WI38 (cell line): ENCODE results near the gene STK17B.
A peak's percentile ranks its signal among the peaks of the same experiment; 100 is the strongest.

Source experiments
- H3K4me3 ChIP-seq: 2 replicates; pipeline ENCODE4 v1.5.1; 2011; ENCODE audit warnings: low read depth, mild to moderate bottlenecking, control low read depth, low read length
- TF ChIP-seq, protein P1 (sequence below): IDR thresholded peaks from 2 replicates; pipeline ENCODE4 v1.5.1; 2012; ENCODE audit warnings: low read depth, mild to moderate bottlenecking, control low read depth, low read length

STK17B gene

DNA sequence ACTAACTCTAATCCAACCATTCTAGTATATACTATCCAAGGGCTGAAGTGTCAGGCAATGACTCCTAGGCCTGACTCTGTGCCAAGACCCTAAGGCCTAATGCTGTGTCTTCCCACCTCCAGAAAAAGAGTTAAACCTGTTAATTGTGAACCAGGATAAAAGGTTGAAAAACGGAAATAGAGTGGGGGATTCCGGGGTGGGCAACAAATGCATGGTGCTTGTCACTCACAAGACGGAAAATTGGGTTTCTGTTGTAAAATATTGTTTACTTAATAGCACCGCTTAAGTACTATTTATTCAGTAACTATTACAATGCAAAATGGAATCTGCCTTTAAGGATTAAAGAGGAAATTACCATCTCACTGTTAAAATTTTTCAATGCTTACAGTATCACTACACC lies 3.2 kb downstream of the STK17B start:
- TF ChIP-seq, protein P1, sequence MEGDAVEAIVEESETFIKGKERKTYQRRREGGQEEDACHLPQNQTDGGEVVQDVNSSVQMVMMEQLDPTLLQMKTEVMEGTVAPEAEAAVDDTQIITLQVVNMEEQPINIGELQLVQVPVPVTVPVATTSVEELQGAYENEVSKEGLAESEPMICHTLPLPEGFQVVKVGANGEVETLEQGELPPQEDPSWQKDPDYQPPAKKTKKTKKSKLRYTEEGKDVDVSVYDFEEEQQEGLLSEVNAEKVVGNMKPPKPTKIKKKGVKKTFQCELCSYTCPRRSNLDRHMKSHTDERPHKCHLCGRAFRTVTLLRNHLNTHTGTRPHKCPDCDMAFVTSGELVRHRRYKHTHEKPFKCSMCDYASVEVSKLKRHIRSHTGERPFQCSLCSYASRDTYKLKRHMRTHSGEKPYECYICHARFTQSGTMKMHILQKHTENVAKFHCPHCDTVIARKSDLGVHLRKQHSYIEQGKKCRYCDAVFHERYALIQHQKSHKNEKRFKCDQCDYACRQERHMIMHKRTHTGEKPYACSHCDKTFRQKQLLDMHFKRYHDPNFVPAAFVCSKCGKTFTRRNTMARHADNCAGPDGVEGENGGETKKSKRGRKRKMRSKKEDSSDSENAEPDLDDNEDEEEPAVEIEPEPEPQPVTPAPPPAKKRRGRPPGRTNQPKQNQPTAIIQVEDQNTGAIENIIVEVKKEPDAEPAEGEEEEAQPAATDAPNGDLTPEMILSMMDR: no peak
- peak overlapping the region; percentile 95 for H3K4me3 ChIP-seq

DNA sequence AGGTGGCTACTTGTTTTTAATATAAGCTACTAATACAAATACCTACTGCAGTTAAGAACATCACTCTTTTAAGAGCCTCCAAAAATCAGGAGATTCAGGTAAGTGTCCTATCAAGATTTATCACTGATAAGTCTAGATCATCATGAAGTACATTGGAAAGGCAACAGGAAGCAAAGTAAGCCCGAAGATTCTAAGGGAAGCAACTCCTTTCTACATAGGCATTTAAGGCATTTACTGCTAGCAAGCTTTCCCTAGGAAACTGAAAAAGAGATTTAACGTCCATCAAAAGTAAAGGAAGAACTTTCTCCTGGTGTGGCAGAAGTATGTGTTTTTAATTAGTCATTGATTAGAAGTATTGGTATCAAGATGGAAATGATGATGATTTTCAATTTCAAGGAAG lies 3.7 kb downstream of the STK17B start:
- peak overlapping the region; percentile 95 for H3K4me3 ChIP-seq
- TF ChIP-seq, protein P1: no peak

DNA sequence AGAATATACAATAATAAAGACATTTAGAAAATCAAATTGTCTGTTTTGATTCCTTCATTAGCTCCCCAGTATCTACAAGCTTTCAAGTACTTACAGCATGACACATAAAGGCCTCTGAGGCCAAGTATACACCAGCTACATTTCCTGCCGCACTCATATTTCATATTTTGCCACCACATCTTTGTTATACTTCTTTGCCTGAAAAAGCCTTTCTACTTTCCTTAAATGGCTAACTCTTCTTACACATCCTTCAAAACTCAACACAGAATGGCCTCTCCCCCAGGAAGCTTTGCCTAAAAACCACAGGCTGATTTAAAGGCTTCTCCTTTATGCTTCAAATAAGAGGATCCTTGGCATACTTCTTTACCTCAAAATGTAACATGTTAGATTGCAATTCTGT lies 4.5 kb downstream of the STK17B start:
- 0 out of 2 replicates have a peak overlapping the region, but pooled peaks have one; percentile 1 for H3K4me3 ChIP-seq
- TF ChIP-seq, protein P1: no peak

DNA sequence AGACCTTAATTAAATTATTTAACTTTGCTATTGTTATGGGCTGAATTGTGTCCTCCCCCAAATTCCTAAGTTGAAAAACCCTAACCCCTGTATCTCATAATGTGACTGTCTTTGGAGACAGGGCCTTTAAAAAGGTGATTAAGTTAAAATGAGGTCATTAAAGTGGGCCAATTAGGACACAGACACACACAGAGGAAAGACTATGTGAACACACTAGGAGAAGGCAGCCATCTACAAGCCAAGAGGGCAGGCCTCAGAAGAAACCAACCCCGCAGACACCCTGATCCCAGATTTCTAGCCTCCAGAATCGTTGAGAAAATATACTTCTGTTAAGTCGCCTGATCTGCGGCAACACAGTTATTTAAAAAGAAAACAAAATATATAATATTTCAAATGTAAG lies 6.4 kb downstream of the STK17B start:
- H3K4me3 ChIP-seq: no peak overlapping the region

DNA sequence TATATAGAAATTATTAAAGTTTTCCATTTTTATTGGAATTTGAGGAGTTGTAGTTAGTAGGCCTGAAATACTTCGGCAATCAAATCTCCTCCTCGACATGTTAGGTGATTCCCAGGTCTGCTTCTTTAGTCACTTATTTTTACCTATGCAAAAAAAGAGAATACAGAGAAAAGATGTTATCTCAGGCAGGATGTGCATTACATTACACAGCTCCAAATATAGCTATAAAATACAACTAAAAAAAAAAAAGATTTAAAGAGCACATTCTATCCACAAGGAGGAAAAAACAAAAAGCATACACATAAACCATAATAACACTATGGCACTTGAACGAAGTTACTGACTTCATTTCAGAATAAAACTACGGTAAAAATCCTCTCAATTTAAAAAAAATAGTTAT lies 8.1 kb downstream of the STK17B start:
- TF ChIP-seq, protein P1: no peak

More for the DNA sequence above, 6.4 kb downstream of the STK17B start:
- TF ChIP-seq, protein P1: no peak

DNA sequence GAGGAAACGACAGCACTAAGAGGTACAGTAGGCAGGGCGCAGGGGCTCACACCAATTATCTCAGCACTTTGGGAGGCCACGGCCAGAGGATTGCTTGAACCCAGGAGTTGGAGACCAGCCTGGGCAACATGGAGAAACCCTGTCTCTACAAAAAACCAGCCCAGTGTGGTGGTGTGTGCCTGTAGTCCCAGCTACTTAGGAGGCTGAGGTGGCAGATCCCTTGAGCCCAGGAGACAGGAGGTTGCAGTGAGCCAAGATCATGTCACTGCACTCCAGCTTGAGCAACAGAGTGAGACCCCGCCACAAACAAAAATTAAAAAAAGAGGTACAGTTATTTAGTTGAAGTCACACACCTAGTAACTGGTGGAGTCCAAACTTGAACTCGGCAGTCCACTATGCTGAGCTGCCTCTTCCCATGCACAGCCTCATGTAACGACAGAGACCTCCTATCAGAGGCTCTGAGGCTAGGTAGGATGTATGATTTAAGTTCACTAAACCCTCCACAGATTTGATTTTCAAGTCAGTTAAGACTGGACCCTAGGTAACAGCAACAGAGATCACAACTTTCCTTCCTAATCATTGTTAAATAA lies 8.7 kb downstream of the STK17B start:
- H3K4me3 ChIP-seq: no peak overlapping the region
- TF ChIP-seq, protein P1: no peak

More for the DNA sequence above, 8.1 kb downstream of the STK17B start:
- no peak overlapping the region for H3K4me3 ChIP-seq

DNA sequence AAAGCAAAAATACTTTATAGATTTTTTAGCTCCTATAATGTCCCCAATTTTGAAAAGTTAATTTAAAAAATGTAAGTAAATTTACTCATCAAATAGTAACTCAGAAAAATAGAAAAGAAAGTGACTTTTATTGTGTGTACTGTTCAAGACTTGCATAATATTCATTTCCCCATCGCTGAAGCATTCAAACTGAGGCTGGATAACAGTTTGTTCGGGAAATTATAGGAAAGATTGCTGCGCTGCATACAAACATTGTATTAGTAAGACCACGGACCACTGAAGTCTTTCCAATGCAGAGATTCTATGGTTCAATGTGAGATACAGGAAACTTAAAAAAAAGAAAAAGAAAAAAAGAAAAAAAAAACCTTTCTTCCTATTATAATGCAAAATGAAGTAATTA lies 10.4 kb downstream of the STK17B start:
- no peak overlapping the region for H3K4me3 ChIP-seq
- TF ChIP-seq, protein P1: no peak
